DOHH2 (cell line): ENCODE results near the gene IFT88.

Source experiments
- H3F3A ChIP-seq: fragments of 200-600 bp; sonication (generic), shearing (Covaris generic); 2 replicates; pipeline ENCODE4 v1.6.0; 2016; ENCODE audit warnings: antibody characterized with exemption, mild to moderate bottlenecking; ENCODE audit not compliant: control insufficient read depth, insufficient read depth
- H3K27ac ChIP-seq: fragments of 200-600 bp; sonication (generic); 2 replicates; pipeline ENCODE4 v1.5.1; 2014; ENCODE audit warnings: low read depth, mild to moderate bottlenecking, low read length, moderate library complexity
- H3K27me3 ChIP-seq: fragments of 200-600 bp; sonication (generic); 2 replicates; pipeline ENCODE4 v1.6.1; 2014; ENCODE audit warnings: mild to moderate bottlenecking, low read length, mixed read lengths; ENCODE audit not compliant: control insufficient read depth
- H3K36me3 ChIP-seq: fragments of 200-600 bp; sonication (generic); 2 replicates; pipeline ENCODE4 v1.6.1; 2014; ENCODE audit warnings: mild to moderate bottlenecking, low read length, moderate library complexity, mixed read lengths; ENCODE audit not compliant: control insufficient read depth
- H3K4me1 ChIP-seq: fragments of 200-600 bp; sonication (generic); 2 replicates; pipeline ENCODE4 v1.6.1; 2014; ENCODE audit warnings: mild to moderate bottlenecking, low read length, mixed read lengths; ENCODE audit not compliant: control insufficient read depth
- H3K4me2 ChIP-seq: fragments of 200-600 bp; sonication (generic); 2 replicates; pipeline ENCODE4 v1.6.0; 2014; ENCODE audit warnings: mild to moderate bottlenecking, low read length, moderate library complexity
- H3K4me3 ChIP-seq: fragments of 200-600 bp; sonication (generic); 2 replicates; pipeline ENCODE4 v1.5.1; 2014; ENCODE audit warnings: mild to moderate bottlenecking, low read length, mixed read lengths
- H3K79me2 ChIP-seq: fragments of 200-600 bp; sonication (generic); 2 replicates; pipeline ENCODE4 v1.6.1; 2014; ENCODE audit warnings: mild to moderate bottlenecking, low read length, mixed read lengths; ENCODE audit not compliant: control insufficient read depth
- H3K9me2 ChIP-seq: fragments of 200-600 bp; sonication (generic); replicated peaks from 2 replicates; pipeline ENCODE4 v1.6.1; 2014; ENCODE audit warnings: mild to moderate bottlenecking, low read length, mixed read lengths; ENCODE audit not compliant: control insufficient read depth
- H3K9me3 ChIP-seq: fragments of 200-600 bp; sonication (generic); 2 replicates; pipeline ENCODE4 v1.6.1; 2014; ENCODE audit warnings: antibody characterized with exemption, low read length, mixed read lengths; ENCODE audit not compliant: control insufficient read depth, insufficient read depth
- H4K20me1 ChIP-seq: fragments of 200-600 bp; sonication (generic); 2 replicates; pipeline ENCODE4 v1.6.0; 2014; ENCODE audit warnings: low read depth, mild to moderate bottlenecking, antibody characterized with exemption, low read length, moderate library complexity; ENCODE audit not compliant: control insufficient read depth, insufficient read depth
- EZH2phosphoT487 ChIP-seq: fragments of 200-600 bp; sonication (generic); IDR thresholded peaks from 2 replicates; pipeline ENCODE4 v1.6.1; 2017; ENCODE audit warnings: borderline replicate concordance, mild to moderate bottlenecking, antibody characterized with exemption, low read length, moderate library complexity, mixed read lengths
- TF ChIP-seq, protein P1 (sequence below): fragments of 200-600 bp; sonication (generic); IDR thresholded peaks from one replicate; pipeline ENCODE4 v1.5.1; 2014; ENCODE audit warnings: antibody characterized with exemption, mild to moderate bottlenecking, low read depth, low read length; ENCODE audit not compliant: poor library complexity, severe bottlenecking

IFT88 gene

DNA sequence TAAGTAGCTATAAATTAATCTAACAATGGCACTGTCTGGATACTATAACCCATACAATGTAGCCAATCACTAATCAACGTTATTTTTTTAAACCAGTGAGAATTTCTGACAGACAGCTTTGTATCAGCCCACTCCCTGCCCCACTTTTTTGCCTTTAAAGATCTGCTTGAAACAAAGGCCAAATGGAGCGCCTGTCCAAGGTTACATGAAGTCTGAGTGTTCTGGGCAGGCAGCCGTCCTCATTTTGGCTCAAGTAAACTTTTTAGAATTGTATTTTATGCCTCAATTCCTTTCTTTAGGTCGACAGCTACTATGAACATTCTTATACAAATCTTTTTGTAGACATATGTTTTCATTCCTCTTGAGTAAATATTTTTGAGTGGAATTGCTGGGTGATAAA lies 6.2 kb downstream of the IFT88 start:
- H3K4me2 ChIP-seq: no peak overlapping the region
- H3K36me3 ChIP-seq: peaks cover 6% of the 10 kb centered on the region
- H3F3A ChIP-seq: 0 out of 2 replicates have a peak, but pooled peaks cover 2% of the 10 kb centered on the region
- H3K27ac ChIP-seq: no peak overlapping the region
- H3K4me3 ChIP-seq: no peak overlapping the region
- no peak for TF ChIP-seq EZH2phosphoT487
- peaks cover 2% of the 10 kb centered on the region for H3K79me2 ChIP-seq
- no peaks in the 10 kb centered on the region for H3K9me2 ChIP-seq
- no peaks in the 10 kb centered on the region for H4K20me1 ChIP-seq
- peaks cover 1% of the 10 kb centered on the region for H3K4me1 ChIP-seq
- no peaks in the 10 kb centered on the region for H3K27me3 ChIP-seq
- H3K9me3 ChIP-seq: 0 out of 2 replicates have a peak, but pooled peaks cover 3% of the 10 kb centered on the region

DNA sequence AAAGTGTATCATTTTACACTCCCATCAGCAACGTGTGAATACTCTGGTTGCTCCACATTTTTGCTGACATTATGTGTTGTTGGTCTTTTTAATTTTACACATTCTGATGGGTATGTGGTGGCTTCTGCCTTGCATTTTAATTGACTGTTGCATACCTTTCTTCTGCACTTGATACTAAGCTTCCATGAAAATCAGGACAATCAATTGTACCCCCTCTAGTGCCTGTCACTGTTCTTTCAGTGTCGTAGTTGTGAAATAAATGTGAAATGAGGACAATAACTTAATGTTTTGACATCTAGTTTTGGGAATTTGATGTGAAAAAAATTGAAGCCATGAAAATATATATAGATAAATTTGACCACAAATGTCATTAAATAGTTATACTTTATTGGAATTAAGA lies 6.7 kb downstream of the IFT88 start:
- no peak for TF ChIP-seq EZH2phosphoT487
- TF ChIP-seq, protein P1, sequence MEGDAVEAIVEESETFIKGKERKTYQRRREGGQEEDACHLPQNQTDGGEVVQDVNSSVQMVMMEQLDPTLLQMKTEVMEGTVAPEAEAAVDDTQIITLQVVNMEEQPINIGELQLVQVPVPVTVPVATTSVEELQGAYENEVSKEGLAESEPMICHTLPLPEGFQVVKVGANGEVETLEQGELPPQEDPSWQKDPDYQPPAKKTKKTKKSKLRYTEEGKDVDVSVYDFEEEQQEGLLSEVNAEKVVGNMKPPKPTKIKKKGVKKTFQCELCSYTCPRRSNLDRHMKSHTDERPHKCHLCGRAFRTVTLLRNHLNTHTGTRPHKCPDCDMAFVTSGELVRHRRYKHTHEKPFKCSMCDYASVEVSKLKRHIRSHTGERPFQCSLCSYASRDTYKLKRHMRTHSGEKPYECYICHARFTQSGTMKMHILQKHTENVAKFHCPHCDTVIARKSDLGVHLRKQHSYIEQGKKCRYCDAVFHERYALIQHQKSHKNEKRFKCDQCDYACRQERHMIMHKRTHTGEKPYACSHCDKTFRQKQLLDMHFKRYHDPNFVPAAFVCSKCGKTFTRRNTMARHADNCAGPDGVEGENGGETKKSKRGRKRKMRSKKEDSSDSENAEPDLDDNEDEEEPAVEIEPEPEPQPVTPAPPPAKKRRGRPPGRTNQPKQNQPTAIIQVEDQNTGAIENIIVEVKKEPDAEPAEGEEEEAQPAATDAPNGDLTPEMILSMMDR: no peak
- Histone ChIP-seq H3K36me3 (peaks cover 6% of the 10 kb centered on the region), H3K27me3 (no peaks in the 10 kb centered on the region), H3K4me3 (no peak overlapping the region), H3K9me2 (no peaks in the 10 kb centered on the region), H3F3A (0 out of 2 replicates have a peak, but pooled peaks cover 2% of the 10 kb centered on the region), H3K27ac (no peak overlapping the region), H3K79me2 (no peaks in the 10 kb centered on the region), H4K20me1 (no peaks in the 10 kb centered on the region), H3K4me2 (no peak overlapping the region), H3K9me3 (0 out of 2 replicates have a peak, but pooled peaks cover 3% of the 10 kb centered on the region), H3K4me1 (no peaks in the 10 kb centered on the region)

DNA sequence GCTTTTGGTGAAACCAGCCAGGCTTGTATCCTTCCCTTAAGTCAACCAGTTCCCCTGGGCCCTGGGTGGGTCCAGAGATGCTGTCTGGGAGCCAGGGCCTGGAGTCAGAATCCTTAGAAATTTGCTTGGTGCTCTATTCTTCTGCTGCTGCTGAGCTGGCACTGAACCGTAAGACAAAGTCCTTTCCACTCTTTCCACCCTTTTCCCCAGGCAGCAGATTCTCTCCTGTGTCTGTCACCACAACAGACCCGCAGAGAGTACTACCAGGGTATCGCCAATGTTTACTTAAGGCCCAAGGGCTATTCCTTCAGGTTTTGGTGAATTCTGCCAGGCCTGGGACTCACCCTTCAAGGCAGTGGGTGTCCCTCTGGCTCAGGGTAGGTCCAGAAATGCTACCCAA lies 12.2 kb downstream of the IFT88 start:
- TF ChIP-seq EZH2phosphoT487: no peak
- TF ChIP-seq, protein P1: no peak
- no peaks in the 10 kb centered on the region for H3F3A ChIP-seq
- H3K27ac ChIP-seq: no peak overlapping the region
- no peaks in the 10 kb centered on the region for H4K20me1 ChIP-seq
- H3K9me3 ChIP-seq: 0 out of 2 replicates have a peak, but pooled peaks cover 3% of the 10 kb centered on the region
- H3K9me2 ChIP-seq: no peaks in the 10 kb centered on the region
- H3K27me3 ChIP-seq: no peaks in the 10 kb centered on the region
- H3K4me2 ChIP-seq: no peak overlapping the region
- H3K4me3 ChIP-seq: no peak overlapping the region
- no peaks in the 10 kb centered on the region for H3K4me1 ChIP-seq
- no peaks in the 10 kb centered on the region for H3K79me2 ChIP-seq
- H3K36me3 ChIP-seq: peaks cover 25% of the 10 kb centered on the region

- Histone ChIP-seq H3K4me1 (no peaks in the 10 kb centered on the region), H3K27ac (no peak overlapping the region), H3K36me3 (peaks cover 31% of the 10 kb centered on the region), H4K20me1 (no peaks in the 10 kb centered on the region), H3K4me2 (no peak overlapping the region), H3K79me2 (no peaks in the 10 kb centered on the region), H3K4me3 (no peak overlapping the region), H3K9me3 (peaks cover 11% of the 10 kb centered on the region; the same call in 1 of the 2 replicates), H3K27me3 (no peaks in the 10 kb centered on the region), H3F3A (no peaks in the 10 kb centered on the region), H3K9me2 (no peaks in the 10 kb centered on the region)
- TF ChIP-seq EZH2phosphoT487: no peak
- TF ChIP-seq, protein P1: no peak
Observed at GRCh38 chr13:20580257-20580656, 13.3 kb downstream of the IFT88 start.
